GM23248 (cell line): Measurements from ENCODE around the gene NDUFV3.
"Not testable (repeated sequence)": the region's sequence is repeated elsewhere in the genome, so short reads cannot be mapped to it uniquely, and the experiment has no call there.

Experiments
- EZH2 ChIP-seq: fragments of 200-600 bp; sonication (generic); IDR thresholded peaks from 2 replicates; pipeline ENCODE4 v1.6.1; 2018; ENCODE audit warnings: antibody characterized with exemption, mild to moderate bottlenecking; ENCODE audit not compliant: insufficient read depth, poor library complexity, severe bottlenecking
- EZH2phosphoT487 ChIP-seq: fragments of 200-600 bp; sonication (generic); IDR thresholded peaks from 2 replicates; pipeline ENCODE4 v1.6.1; 2018; ENCODE audit warnings: antibody characterized with exemption, moderate library complexity, mild to moderate bottlenecking, low read depth; ENCODE audit not compliant: insufficient read depth

DNA sequence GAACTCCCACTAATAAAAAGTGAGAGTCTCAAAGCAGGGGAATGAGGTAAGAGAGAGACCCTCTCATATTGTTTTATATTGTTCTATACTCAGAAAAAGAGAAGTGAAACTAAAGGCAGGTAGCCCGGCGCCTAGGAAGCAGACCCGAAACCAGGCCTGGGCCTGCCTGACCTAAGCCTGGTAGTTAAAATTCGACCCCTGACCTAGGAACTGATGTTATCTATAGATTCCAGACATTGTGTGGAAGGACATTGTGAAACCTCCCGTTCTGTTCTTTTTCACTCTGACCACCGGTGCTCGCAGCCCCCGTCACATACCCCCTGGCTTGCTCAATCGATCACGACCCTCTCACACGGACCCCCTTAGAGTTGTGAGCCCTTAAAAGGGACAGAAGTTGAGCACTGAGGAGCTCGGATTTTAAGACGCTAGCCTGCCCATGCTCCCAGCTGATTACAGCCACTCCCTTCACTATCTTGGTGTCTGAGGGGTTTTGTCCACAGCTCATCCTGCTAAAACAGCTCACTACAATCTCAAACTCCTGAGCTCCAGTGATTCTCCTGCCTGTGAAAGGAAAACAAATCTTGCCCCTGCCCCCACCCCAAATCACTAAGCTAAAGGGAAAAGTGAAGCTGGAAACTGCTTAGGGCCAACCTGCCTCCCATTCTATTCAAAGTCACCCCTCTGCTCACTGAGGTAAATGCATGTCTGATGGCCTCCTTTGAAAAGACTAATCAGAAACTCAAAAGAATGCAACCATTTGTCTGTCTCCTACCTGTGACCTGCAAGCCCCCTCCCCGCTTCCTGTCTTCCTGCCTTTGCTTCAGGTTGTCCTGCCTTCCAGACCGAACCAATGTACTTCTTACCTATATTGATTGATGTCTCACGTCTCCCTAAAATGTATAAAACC, 44.2 kb downstream of the NDUFV3 start:
- not testable (repeated sequence) for TF ChIP-seq EZH2phosphoT487, EZH2
